ENCODE data around the gene LMTK3.
A peak's percentile ranks its signal among the peaks of the same experiment; 100 is the strongest.

Gene LMTK3

DNA sequence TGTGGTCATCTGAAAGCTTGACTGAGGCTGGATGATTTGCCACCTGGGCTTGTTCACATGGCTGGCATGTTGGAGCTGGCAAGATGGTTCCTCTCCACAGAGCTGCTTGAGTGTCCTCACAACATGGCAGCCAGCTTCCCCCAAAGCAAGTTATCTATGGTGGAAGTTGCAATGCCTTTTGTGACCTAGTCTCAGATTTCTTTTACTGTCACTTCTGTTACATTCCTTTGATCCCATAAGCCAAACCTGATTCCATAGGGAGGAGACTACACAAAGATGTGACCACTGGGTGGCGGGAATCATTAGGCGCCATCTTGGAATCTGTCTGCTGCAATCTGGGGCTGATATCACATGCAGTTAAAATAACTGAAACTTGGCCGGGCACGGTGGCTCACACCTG, 17.5 kb upstream of the LMTK3 start:
- no peak for DNase-seq
- H3K18ac ChIP-seq (ENCODE audit: low read length): no peak overlapping the region
- no CpG with 5 or more reads among the region's 4 CpGs for whole genome bisulfite sequencing (ENCODE audit: extremely low coverage, insufficient coverage, insufficient read length)
- no peaks in the 10 kb centered on the region for H3K36me3 ChIP-seq (ENCODE audit: control insufficient read depth in 1 of 2, insufficient read depth in 2 of 2, low read length in 2 of 2)
- no peak overlapping the region for H3K9ac ChIP-seq (ENCODE audit: low read length)
- no peak overlapping the region for H2BK5ac ChIP-seq (ENCODE audit: low read depth, low read length, poor library complexity)
- no peak overlapping the region for H2BK12ac ChIP-seq (ENCODE audit: low read length)
- no peak overlapping the region for H2AK5ac ChIP-seq (ENCODE audit: low read length)
- no peak overlapping the region for H3K4me3 ChIP-seq (ENCODE audit: low read depth, low read length)
- no peaks in the 10 kb centered on the region for H3K27me3 ChIP-seq (ENCODE audit: insufficient read depth, low read length)
- no peak overlapping the region for H3K14ac ChIP-seq (ENCODE audit: low read length)
- no peak overlapping the region for H4K8ac ChIP-seq (ENCODE audit: low read depth, low read length)
- no peak overlapping the region for H4K91ac ChIP-seq (ENCODE audit: low read depth, low read length)
- H2AFZ ChIP-seq (ENCODE audit: insufficient read depth, low read length, poor library complexity): no peak overlapping the region
- no peak overlapping the region for H3K4ac ChIP-seq (ENCODE audit: low read depth, low read length)
- no peak overlapping the region for H3K23ac ChIP-seq (ENCODE audit: low read length)
- no peak overlapping the region for H2BK120ac ChIP-seq (ENCODE audit: insufficient read depth, low read length, poor library complexity)
- no peaks in the 10 kb centered on the region for H3K79me1 ChIP-seq (ENCODE audit: low read length)
- H3K27ac ChIP-seq (ENCODE audit: low read depth, low read length): no peak overlapping the region
- no peaks in the 10 kb centered on the region for H3K79me2 ChIP-seq (ENCODE audit: control insufficient read depth, insufficient read depth, low read length, poor library complexity)
- H3K4me2 ChIP-seq (ENCODE audit: low read length): no peak overlapping the region
- no peak overlapping the region for H4K12ac ChIP-seq (ENCODE audit: low read depth, low read length)
- peaks cover 5% of the 10 kb centered on the region for H3K9me3 ChIP-seq (ENCODE audit: insufficient read depth, low read depth, low read length)
- no peaks in the 10 kb centered on the region for H3K4me1 ChIP-seq (ENCODE audit: control insufficient read depth in 1 of 2, insufficient read depth in 2 of 2, low read length in 2 of 2)

DNA sequence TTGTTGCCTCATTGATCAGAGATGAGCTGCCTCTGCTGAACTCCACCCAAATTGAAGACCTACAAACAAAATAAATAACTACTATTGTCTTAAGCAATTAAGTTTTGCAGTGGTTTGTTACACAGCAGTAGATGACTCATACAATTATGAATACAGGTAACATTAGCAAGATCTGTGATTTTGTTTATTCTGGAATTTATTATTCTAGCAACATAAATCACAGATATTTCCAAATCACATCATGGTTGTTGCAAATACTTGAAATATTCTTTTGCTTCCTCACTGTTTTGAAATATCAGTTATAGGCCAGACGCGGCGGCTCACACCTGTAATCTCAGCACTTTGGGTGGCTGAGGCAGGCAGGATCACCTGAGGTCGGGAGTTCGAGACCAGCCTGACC, 13.1 kb upstream of the LMTK3 start:
- H3K36me3 ChIP-seq (ENCODE audit: control insufficient read depth in 1 of 2, insufficient read depth in 2 of 2, low read length in 2 of 2): no peaks in the 10 kb centered on the region
- H2AFZ ChIP-seq (ENCODE audit: insufficient read depth, low read length, poor library complexity): no peak overlapping the region
- no peak overlapping the region for H3K4me3 ChIP-seq (ENCODE audit: low read depth, low read length)
- no peaks in the 10 kb centered on the region for H3K27me3 ChIP-seq (ENCODE audit: insufficient read depth, low read length)
- H3K9me3 ChIP-seq (ENCODE audit: insufficient read depth, low read depth, low read length): peaks cover 5% of the 10 kb centered on the region
- H3K9ac ChIP-seq (ENCODE audit: low read length): no peak overlapping the region
- H2BK12ac ChIP-seq (ENCODE audit: low read length): no peak overlapping the region
- H3K4me1 ChIP-seq (ENCODE audit: control insufficient read depth in 1 of 2, insufficient read depth in 2 of 2, low read length in 2 of 2): no peaks in the 10 kb centered on the region
- no peak overlapping the region for H3K14ac ChIP-seq (ENCODE audit: low read length)
- H4K91ac ChIP-seq (ENCODE audit: low read depth, low read length): no peak overlapping the region
- no peak overlapping the region for H3K27ac ChIP-seq (ENCODE audit: low read depth, low read length)
- no peak overlapping the region for H2AK5ac ChIP-seq (ENCODE audit: low read length)
- DNase-seq: peak; percentile 28 to 55
- no peak overlapping the region for H3K23ac ChIP-seq (ENCODE audit: low read length)
- no peak overlapping the region for H3K4me2 ChIP-seq (ENCODE audit: low read length)
- H2BK120ac ChIP-seq (ENCODE audit: insufficient read depth, low read length, poor library complexity): no peak overlapping the region
- no peak overlapping the region for H3K18ac ChIP-seq (ENCODE audit: low read length)
- H3K79me2 ChIP-seq (ENCODE audit: control insufficient read depth, insufficient read depth, low read length, poor library complexity): no peaks in the 10 kb centered on the region
- WGBS (ENCODE audit: extremely low coverage, insufficient coverage, insufficient read length): no CpG with 5 or more reads among the region's 5 CpGs
- H3K4ac ChIP-seq (ENCODE audit: low read depth, low read length): no peak overlapping the region
- H3K79me1 ChIP-seq (ENCODE audit: low read length): no peaks in the 10 kb centered on the region
- H4K8ac ChIP-seq (ENCODE audit: low read depth, low read length): no peak overlapping the region
- H4K12ac ChIP-seq (ENCODE audit: low read depth, low read length): no peak overlapping the region
- no peak overlapping the region for H2BK5ac ChIP-seq (ENCODE audit: low read depth, low read length, poor library complexity)

DNA sequence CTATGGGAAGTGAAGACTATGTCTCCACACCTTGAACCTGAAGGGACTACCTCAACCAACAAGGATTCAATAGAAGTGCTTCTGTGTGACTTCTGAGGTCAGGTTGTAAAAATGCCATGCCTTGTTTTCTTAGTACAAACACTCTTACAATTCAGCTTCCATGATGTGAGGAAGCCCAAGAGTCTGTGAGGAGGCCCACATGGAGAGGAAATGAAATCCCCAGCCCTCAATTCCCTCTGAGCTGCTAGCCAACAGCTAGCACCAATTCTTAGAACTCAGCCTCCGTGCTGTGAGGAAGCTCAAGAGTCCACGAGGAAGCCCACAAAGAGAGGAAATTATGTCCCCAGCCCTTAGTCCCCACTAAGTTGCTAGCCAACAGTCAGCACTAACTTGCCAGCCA, 12.6 kb upstream of the LMTK3 start:
- no peak overlapping the region for H3K18ac ChIP-seq (ENCODE audit: low read length)

DNA sequence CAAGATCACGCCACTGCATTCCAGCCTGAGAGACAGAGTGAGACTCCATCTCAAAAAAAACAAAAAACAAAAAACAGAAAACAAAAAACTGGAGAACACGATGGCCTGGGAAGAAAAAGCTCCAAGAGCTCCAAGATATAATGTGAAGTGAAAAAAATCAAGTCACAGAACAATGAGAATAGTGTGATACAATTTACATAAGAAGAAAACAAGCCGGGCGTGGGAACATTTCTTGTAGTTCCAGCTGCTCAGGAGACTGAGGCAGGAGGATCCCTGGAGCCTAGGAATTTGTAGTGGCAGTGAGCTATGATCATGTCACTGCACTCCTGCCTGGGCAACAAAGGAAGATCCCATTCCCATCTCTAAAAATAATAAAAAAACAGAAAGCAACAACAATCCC, 8.5 kb upstream of the LMTK3 start:
- no CpG with 5 or more reads among the region's 4 CpGs for whole genome bisulfite sequencing (ENCODE audit: extremely low coverage, insufficient coverage, insufficient read length)
- no peaks in the 10 kb centered on the region for H3K27me3 ChIP-seq (ENCODE audit: insufficient read depth, low read length)
- no peak overlapping the region for H3K9ac ChIP-seq (ENCODE audit: low read length)
- no peak overlapping the region for H4K12ac ChIP-seq (ENCODE audit: low read depth, low read length)
- H2AK5ac ChIP-seq (ENCODE audit: low read length): no peak overlapping the region
- H3K79me2 ChIP-seq (ENCODE audit: control insufficient read depth, insufficient read depth, low read length, poor library complexity): no peaks in the 10 kb centered on the region
- H2AFZ ChIP-seq (ENCODE audit: insufficient read depth, low read length, poor library complexity): no peak overlapping the region
- no peaks in the 10 kb centered on the region for H3K36me3 ChIP-seq (ENCODE audit: control insufficient read depth in 1 of 2, insufficient read depth in 2 of 2, low read length in 2 of 2)
- H3K4me1 ChIP-seq (ENCODE audit: control insufficient read depth in 1 of 2, insufficient read depth in 2 of 2, low read length in 2 of 2): no peaks in the 10 kb centered on the region
- H2BK120ac ChIP-seq (ENCODE audit: insufficient read depth, low read length, poor library complexity): no peak overlapping the region
- no peak overlapping the region for H4K91ac ChIP-seq (ENCODE audit: low read depth, low read length)
- no peak overlapping the region for H3K4ac ChIP-seq (ENCODE audit: low read depth, low read length)
- H2BK5ac ChIP-seq (ENCODE audit: low read depth, low read length, poor library complexity): no peak overlapping the region
- H3K27ac ChIP-seq (ENCODE audit: low read depth, low read length): no peak overlapping the region
- H2BK12ac ChIP-seq (ENCODE audit: low read length): no peak overlapping the region
- DNase-seq: no peak
- no peaks in the 10 kb centered on the region for H3K79me1 ChIP-seq (ENCODE audit: low read length)
- H4K8ac ChIP-seq (ENCODE audit: low read depth, low read length): no peak overlapping the region
- no peaks in the 10 kb centered on the region for H3K9me3 ChIP-seq (ENCODE audit: insufficient read depth, low read depth, low read length)
- H3K23ac ChIP-seq (ENCODE audit: low read length): no peak overlapping the region
- no peak overlapping the region for H3K4me2 ChIP-seq (ENCODE audit: low read length)
- H3K14ac ChIP-seq (ENCODE audit: low read length): no peak overlapping the region
- H3K4me3 ChIP-seq (ENCODE audit: low read depth, low read length): no peak overlapping the region
- H3K18ac ChIP-seq (ENCODE audit: low read length): no peak overlapping the region

More for the DNA sequence above, 12.6 kb upstream of the LMTK3 start:
- Histone ChIP-seq H3K9ac (ENCODE audit: low read length) (no peak overlapping the region), H4K91ac (ENCODE audit: low read depth, low read length) (no peak overlapping the region), H2BK120ac (ENCODE audit: insufficient read depth, low read length, poor library complexity) (no peak overlapping the region), H2BK5ac (ENCODE audit: low read depth, low read length, poor library complexity) (no peak overlapping the region), H2BK12ac (ENCODE audit: low read length) (no peak overlapping the region), H3K4me2 (ENCODE audit: low read length) (no peak overlapping the region), H4K12ac (ENCODE audit: low read depth, low read length) (no peak overlapping the region), H3K9me3 (ENCODE audit: insufficient read depth, low read depth, low read length) (peaks cover 3% of the 10 kb centered on the region), H3K27me3 (ENCODE audit: insufficient read depth, low read length) (no peaks in the 10 kb centered on the region), H3K4ac (ENCODE audit: low read depth, low read length) (no peak overlapping the region), H2AFZ (ENCODE audit: insufficient read depth, low read length, poor library complexity) (no peak overlapping the region), H3K79me1 (ENCODE audit: low read length) (no peaks in the 10 kb centered on the region), H4K8ac (ENCODE audit: low read depth, low read length) (no peak overlapping the region), H3K4me1 (ENCODE audit: control insufficient read depth in 1 of 2, insufficient read depth in 2 of 2, low read length in 2 of 2) (no peaks in the 10 kb centered on the region), H3K79me2 (ENCODE audit: control insufficient read depth, insufficient read depth, low read length, poor library complexity) (no peaks in the 10 kb centered on the region), H3K4me3 (ENCODE audit: low read depth, low read length) (no peak overlapping the region), H2AK5ac (ENCODE audit: low read length) (no peak overlapping the region), H3K14ac (ENCODE audit: low read length) (no peak overlapping the region), H3K27ac (ENCODE audit: low read depth, low read length) (no peak overlapping the region), H3K23ac (ENCODE audit: low read length) (no peak overlapping the region), H3K36me3 (ENCODE audit: control insufficient read depth in 1 of 2, insufficient read depth in 2 of 2, low read length in 2 of 2) (no peaks in the 10 kb centered on the region)
- DNase-seq: no peak
- WGBS (ENCODE audit: extremely low coverage, insufficient coverage, insufficient read length): no CpG with 5 or more reads among the region's 2 CpGs

Data from trophoblast cell (in vitro differentiated cells and primary cell).